HCT116 (cell line): Measurements from ENCODE around the gene ELAVL1. TPM values are rescaled to one million over a fixed set of nuclear protein-coding genes. Genes with fewer than 3 reads are reported as not detected.

Experiments
- ATAC-seq: fragments of 200-7000 bp; cut with Tn5 transposase; 2 replicates; pipeline ENCODE4 v1.9.1; 2020; ENCODE audit warnings: mild to moderate bottlenecking, moderate library complexity
- BruUV-seq: library from RNA; stranded (reverse); fragments of 400-500 nt; replicated peaks from 2 replicates; lab custom pipeline; 2021; lab: Mats Ljungman, UMichigan
- CTCF ChIA-PET: fragments of 300-600 bp; sonication (Branson Sonifier 250); formaldehyde crosslinking; loops from one replicate; lab custom pipeline; 2021; ENCODE audit warnings: antibody characterized with exemption; lab: Charles Lee
- POLR2A ChIA-PET: fragments of 300-600, 350-600 bp; sonication (Branson Sonifier 250); formaldehyde crosslinking; loops from one replicate; lab custom pipeline; 2021; ENCODE audit warnings: antibody characterized with exemption; lab: Charles Lee
- RAD21 ChIA-PET, 2 experiments: fragments of 300-600 bp; sonication (Branson Sonifier 250); formaldehyde crosslinking; loops; one replicate each; lab custom pipeline; 2023; ENCODE audit warnings: low total read pairs in 2 of 2; ENCODE audit not compliant: uncharacterized antibody in 2 of 2, unreplicated experiment in 2 of 2, low non-redundant PET in 1 of 2; lab: Charles Lee
- DNase-seq: peaks from one replicate; pipeline ENCODE4 v3.0.0-alpha.2; 2010; ENCODE audit warnings: low read depth, low spot score
- H2AFZ ChIP-seq: fragments of 200-600 bp; shearing (Covaris generic), sonication (generic); 2 replicates; pipeline ENCODE4 v1.6.1; 2017; ENCODE audit warnings: low read depth, mixed run types, mixed read lengths, antibody characterized with exemption, low read length; ENCODE audit not compliant: poor library complexity, severe bottlenecking
- H3K27ac ChIP-seq: 2 replicates; pipeline ENCODE4 v1.5.1; 2012; ENCODE audit warnings: low read depth, low read length
- H3K27me3 ChIP-seq: fragments of 200-600 bp; sonication (generic); 2 replicates; pipeline ENCODE4 v1.6.1; 2016; ENCODE audit warnings: mixed run types, low read length, mixed read lengths; ENCODE audit not compliant: insufficient read depth
- H3K36me3 ChIP-seq, 2 experiments: fragments of 200-500 bp in 1 of 2; fragments of 200-600 bp in 1 of 2; sonication (Bioruptor generic) in 1 of 2; sonication (generic) in 1 of 2; 2 replicates each; pipeline versions ENCODE4 v1.5.1 to v1.6.1; 2014 to 2016; ENCODE audit warnings: low read length in 2 of 2, inconsistent platforms in 1 of 2, mixed read lengths in 1 of 2, mixed run types in 1 of 2; ENCODE audit not compliant: insufficient read depth in 2 of 2, control insufficient read depth in 1 of 2
- H3K4me1 ChIP-seq, 2 experiments: fragments of 200-600 bp in 1 of 2; sonication (generic) in 1 of 2; 2 replicates each; pipeline versions ENCODE4 v1.5.1 to v1.6.1; 2012 to 2017; ENCODE audit warnings: low read length in 2 of 2, inconsistent platforms in 1 of 2, mild to moderate bottlenecking in 1 of 2, mixed read lengths in 1 of 2, mixed run types in 1 of 2, moderate library complexity in 1 of 2; ENCODE audit not compliant: insufficient read depth in 2 of 2, control insufficient read depth in 1 of 2
- H3K4me2 ChIP-seq: fragments of 200-600 bp; sonication (generic); 2 replicates; pipeline ENCODE4 v1.6.1; 2017; ENCODE audit warnings: mixed run types, low read length, mixed read lengths
- H3K4me3 ChIP-seq, 2 experiments: fragments of 200-600 bp in 1 of 2; sonication (generic) in 1 of 2; replicated peaks in 1 of 2; 2 replicates each; pipeline ENCODE4 v1.5.1; 2011 to 2016; ENCODE audit warnings: low read length in 2 of 2, control low read depth in 1 of 2, low read depth in 1 of 2, mild to moderate bottlenecking in 1 of 2, mixed read lengths in 1 of 2, mixed run types in 1 of 2
- H3K79me2 ChIP-seq: fragments of 200-600 bp; sonication (generic); 2 replicates; pipeline ENCODE4 v1.6.1; 2017; ENCODE audit warnings: mild to moderate bottlenecking, mixed run types, low read length, moderate library complexity, mixed read lengths; ENCODE audit not compliant: insufficient read depth
- H3K9ac ChIP-seq: fragments of 200-600 bp; sonication (generic); 2 replicates; pipeline ENCODE4 v1.6.1; 2016; ENCODE audit warnings: low read length, mixed read lengths
- H3K9me2 ChIP-seq: fragments of 200-600 bp; sonication (generic), shearing (Covaris generic); 2 replicates; pipeline ENCODE4 v1.6.1; 2017; ENCODE audit warnings: mixed run types, mild to moderate bottlenecking, moderate library complexity; ENCODE audit not compliant: insufficient read depth
- H3K9me3 ChIP-seq, 2 experiments: fragments of 200-500 bp in 1 of 2; fragments of 200-600 bp in 1 of 2; sonication (Bioruptor generic) in 1 of 2; sonication (generic) in 1 of 2; 2 replicates each; pipeline ENCODE4 v1.6.1; 2014 to 2017; ENCODE audit warnings: low read length in 2 of 2, mixed read lengths in 2 of 2, inconsistent platforms in 1 of 2, low read depth in 1 of 2, mild to moderate bottlenecking in 1 of 2, mixed run types in 1 of 2, moderate library complexity in 1 of 2; ENCODE audit not compliant: control insufficient read depth in 1 of 2, insufficient read depth in 1 of 2
- H4K20me1 ChIP-seq: fragments of 200-600 bp; sonication (generic), shearing (Covaris generic); 2 replicates; pipeline ENCODE4 v1.6.1; 2017; ENCODE audit warnings: mixed run types, mild to moderate bottlenecking, moderate library complexity; ENCODE audit not compliant: insufficient read depth
- ELF1 ChIP-seq: IDR thresholded peaks from 2 replicates; pipeline ENCODE4 v1.6.1; 2012; ENCODE audit warnings: low read depth, borderline replicate concordance
- EZH2 ChIP-seq: fragments of 200-600 bp; sonication (generic); IDR thresholded peaks from 2 replicates; pipeline ENCODE4 v1.6.1; 2017; ENCODE audit warnings: antibody characterized with exemption, mixed run types
- EZH2phosphoT487 ChIP-seq: fragments of 200-600 bp; IDR thresholded peaks from 2 replicates; pipeline ENCODE4 v1.6.1; 2018; ENCODE audit warnings: antibody characterized with exemption, borderline replicate concordance
- POLR2AphosphoS5 ChIP-seq: IDR thresholded peaks from 2 replicates; pipeline ENCODE4 v1.6.1; 2011; ENCODE audit warnings: mild to moderate bottlenecking, low read depth, low read length, moderate library complexity
- SIN3A ChIP-seq: IDR thresholded peaks from 2 replicates; pipeline ENCODE4 v1.6.1; 2012; ENCODE audit warnings: low read depth
- SP1 ChIP-seq: IDR thresholded peaks from 2 replicates; pipeline ENCODE4 v1.6.1; 2012; ENCODE audit warnings: low read depth
- SRF ChIP-seq: IDR thresholded peaks from 2 replicates; pipeline ENCODE4 v1.6.1; 2012; ENCODE audit warnings: low read depth
- ZNF274 ChIP-seq: fragments of 200-500 bp; sonication (Bioruptor generic); IDR thresholded peaks from 2 replicates; pipeline ENCODE4 v1.6.1; 2014; ENCODE audit warnings: mild to moderate bottlenecking, low read depth, low read length, inconsistent platforms
- intact Hi-C: fragments of 100-400 bp; cut with micrococcal nuclease; formaldehyde crosslinking; loops from 2 replicates; pipeline ENCODE4 v1.10.0; 2022
- total RNA-seq: library from RNA; stranded (reverse); gene quantifications from one replicate; pipeline ENCODE4 v1.2.1, GENCODE V29; 2021; ENCODE audit not compliant: unreplicated experiment
- TF ChIP-seq, protein P1 (sequence below): IDR thresholded peaks from 2 replicates; pipeline ENCODE4 v1.6.1; 2012

Gene ELAVL1
- total RNA-seq, 1 experiment from 2014 or later = 134 TPM

DNA sequence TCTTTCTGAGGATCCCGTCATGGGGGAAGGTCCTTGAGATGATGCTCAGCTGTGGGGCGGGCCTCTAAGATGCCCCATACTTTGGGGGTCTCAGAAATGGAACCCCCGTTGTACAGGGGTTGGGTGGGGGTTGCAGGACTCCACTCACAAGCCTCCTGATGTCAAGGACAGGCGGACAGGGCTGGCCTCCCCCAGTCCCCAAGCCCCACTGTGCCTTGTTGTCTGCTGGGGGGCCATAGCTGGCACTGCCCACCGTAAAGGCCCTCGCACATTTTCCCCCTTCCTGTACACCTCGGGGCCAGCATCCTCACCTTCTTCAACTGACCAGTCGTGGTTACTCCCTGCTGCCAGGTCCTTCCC, 82.6 kb downstream of the ELAVL1 start:
- CTCF ChIA-PET = interaction anchor here (3.6 kb wide), 1 partner anchor 54 kb away, joined by 41 read pairs; no protein-coding TSS in a partner anchor
- H3K9me3 ChIP-seq = no peaks in the 10 kb centered on the region
- TF ChIP-seq SIN3A = no peak
- no peak for TF ChIP-seq SRF
- TF ChIP-seq, protein P1, sequence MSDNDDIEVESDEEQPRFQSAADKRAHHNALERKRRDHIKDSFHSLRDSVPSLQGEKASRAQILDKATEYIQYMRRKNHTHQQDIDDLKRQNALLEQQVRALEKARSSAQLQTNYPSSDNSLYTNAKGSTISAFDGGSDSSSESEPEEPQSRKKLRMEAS = no peak
- TF ChIP-seq SP1 = no peak
- no peak for TF ChIP-seq ZNF274
- TF ChIP-seq ELF1 = no peak
- no peak for TF ChIP-seq EZH2
- no peak for TF ChIP-seq EZH2phosphoT487
- TF ChIP-seq POLR2AphosphoS5 = no peak
- TF ChIP-seq, all 23 proteins: peak for 0
- H3K27me3 ChIP-seq = no peaks in the 10 kb centered on the region
- H3K4me3 ChIP-seq = no peak overlapping the region
- no peak overlapping the region for H3K4me2 ChIP-seq
- H3K79me2 ChIP-seq = peaks cover 10% of the 10 kb centered on the region; the same call in 1 of the 2 replicates
- H3K9me2 ChIP-seq = no peaks in the 10 kb centered on the region
- H4K20me1 ChIP-seq = no peaks in the 10 kb centered on the region
- intact Hi-C loops = loop anchor here (5.0 kb wide), 1 partner anchor 71 kb away; no protein-coding TSS in a partner anchor
- ChIA-PET POLR2A (no interaction called here), RAD21 (no interaction called here)
- H2AFZ ChIP-seq = no peak overlapping the region
- DNase-seq (no peak), ATAC-seq (no peak)
- no peak overlapping the region for H3K9ac ChIP-seq
- peaks cover 17 to 54% of the 10 kb centered on the region in 2 experiments for H3K4me1 ChIP-seq
- no TSS peak for BruUV-seq
- no peak overlapping the region for H3K27ac ChIP-seq
- peaks cover 0 to 12% of the 10 kb centered on the region in 2 experiments; a peak in 3 of 4 replicates for H3K36me3 ChIP-seq
